Measurements from ENCODE around the gene EMX1. TPM values are rescaled to one million over a fixed set of nuclear protein-coding genes. Genes with fewer than 3 reads are reported as not detected.
A peak's percentile ranks its signal among the peaks of the same experiment; 100 is the strongest.

EMX1 gene
- total RNA-seq, 1 experiment from 2014 or later, result not detected

- H3K36me3 ChIP-seq (ENCODE audit: low read depth), result no peaks in the 10 kb centered on the region
- peaks cover 72% of the 10 kb centered on the region for H3K27me3 ChIP-seq (ENCODE audit: insufficient read depth, low read depth)
- no peaks in the 10 kb centered on the region for H3K79me2 ChIP-seq (ENCODE audit: low read depth)
- H3K9me3 ChIP-seq (ENCODE audit: insufficient read depth, low read depth), result no peaks in the 10 kb centered on the region
- no peak overlapping the region for H3K4me2 ChIP-seq
- no peak overlapping the region for H3K4me3 ChIP-seq
- no peak for DNase-seq
- peaks cover 14% of the 10 kb centered on the region for H3K4me1 ChIP-seq (replicated peaks; ENCODE audit: insufficient read depth)
- ChIA-PET POLR2A (ENCODE audit: unreplicated experiment) (no interaction called here), CTCF (no interaction called here)
- 0 out of 2 replicates have a peak, but pooled peaks cover 6% of the 10 kb centered on the region for H3K9me2 ChIP-seq (ENCODE audit: insufficient read depth)
- no peak overlapping the region for H2AFZ ChIP-seq
- H4K20me1 ChIP-seq (ENCODE audit: insufficient read depth), result no peaks in the 10 kb centered on the region
- intact Hi-C loops (cut with micrococcal nuclease; ENCODE audit: unreplicated experiment), result no loop called here
- no peak overlapping the region for H3K27ac ChIP-seq
- BruUV-seq (replicated peaks), result no TSS peak
- H3F3A ChIP-seq (ENCODE audit: insufficient read depth, low read depth), result peaks cover 5% of the 10 kb centered on the region; the same call in 1 of the 2 replicates
- TF ChIP-seq EZH2 (IDR thresholded peaks at IDR 0.05; ENCODE audit: low read depth) (no peak), CTCF (conservative IDR thresholded peaks at IDR 0.05) (no peak)
These were observed 3.1 kb upstream of the EMX1 start for GRCh38 chr2:72914206-72914559.

- H3F3A ChIP-seq (ENCODE audit: insufficient read depth, low read depth), result peaks cover 5% of the 10 kb centered on the region; the same call in 1 of the 2 replicates
- no peak overlapping the region for H2AFZ ChIP-seq
- BruUV-seq (replicated peaks), result no TSS peak
- H3K9me3 ChIP-seq (ENCODE audit: insufficient read depth, low read depth), result no peaks in the 10 kb centered on the region
- peaks cover 14% of the 10 kb centered on the region for H3K4me1 ChIP-seq (replicated peaks; ENCODE audit: insufficient read depth)
- ChIA-PET POLR2A (ENCODE audit: unreplicated experiment) (interaction anchor here (0.7 kb wide), 1 partner anchor 203 kb away, joined by 3 read pairs; no protein-coding TSS in a partner anchor), CTCF (no interaction called here)
- H3K4me3 ChIP-seq, result no peak overlapping the region
- intact Hi-C loops (cut with micrococcal nuclease; ENCODE audit: unreplicated experiment), result no loop called here
- TF ChIP-seq EZH2 (IDR thresholded peaks at IDR 0.05; ENCODE audit: low read depth), result no peak
- TF ChIP-seq CTCF (conservative IDR thresholded peaks at IDR 0.05), result no peak
- H3K27me3 ChIP-seq (ENCODE audit: insufficient read depth, low read depth), result peaks cover 74% of the 10 kb centered on the region
- H3K79me2 ChIP-seq (ENCODE audit: low read depth), result no peaks in the 10 kb centered on the region
- H3K4me2 ChIP-seq, result no peak overlapping the region
- 0 out of 2 replicates have a peak, but pooled peaks cover 6% of the 10 kb centered on the region for H3K9me2 ChIP-seq (ENCODE audit: insufficient read depth)
- H3K27ac ChIP-seq, result no peak overlapping the region
- no peak for DNase-seq
- H4K20me1 ChIP-seq (ENCODE audit: insufficient read depth), result no peaks in the 10 kb centered on the region
- no peaks in the 10 kb centered on the region for H3K36me3 ChIP-seq (ENCODE audit: low read depth)
These were observed 2.6 kb upstream of the EMX1 start for GRCh38 chr2:72914589-72915319.

GRCh38 chr2:72915320-72915906, 1.9 kb upstream of the EMX1 start:
- intact Hi-C loops (cut with micrococcal nuclease; ENCODE audit: unreplicated experiment), result no loop called here
- no TSS peak for BruUV-seq (replicated peaks)

More at GRCh38 chr2:72915320-72915906, 1.9 kb upstream of the EMX1 start:
- H4K20me1 ChIP-seq (ENCODE audit: insufficient read depth), result no peaks in the 10 kb centered on the region
- H3K9me3 ChIP-seq (ENCODE audit: insufficient read depth, low read depth), result no peaks in the 10 kb centered on the region
- POLR2A ChIA-PET (ENCODE audit: unreplicated experiment), result no interaction called here
- H3K79me2 ChIP-seq (ENCODE audit: low read depth), result no peaks in the 10 kb centered on the region
- H3F3A ChIP-seq (ENCODE audit: insufficient read depth, low read depth), result peaks cover 5% of the 10 kb centered on the region; the same call in 1 of the 2 replicates
- peaks cover 14% of the 10 kb centered on the region for H3K4me1 ChIP-seq (replicated peaks; ENCODE audit: insufficient read depth)
- H3K4me3 ChIP-seq, result peak overlapping the region; percentile 74
- CTCF ChIA-PET, result no interaction called here
- H3K4me2 ChIP-seq, result peak overlapping the region; percentile 99
- TF ChIP-seq CTCF (conservative IDR thresholded peaks at IDR 0.05), result no peak
- peak; percentile 80; the same call in 1 of the 2 replicates for TF ChIP-seq EZH2 (IDR thresholded peaks at IDR 0.05; ENCODE audit: low read depth)
- H3K9me2 ChIP-seq (ENCODE audit: insufficient read depth), result 0 out of 2 replicates have a peak, but pooled peaks cover under 1% of the 10 kb centered on the region
- peaks cover 75% of the 10 kb centered on the region for H3K27me3 ChIP-seq (ENCODE audit: insufficient read depth, low read depth)
- no peaks in the 10 kb centered on the region for H3K36me3 ChIP-seq (ENCODE audit: low read depth)
- H3K27ac ChIP-seq, result no peak overlapping the region
- DNase-seq, result no peak
- H2AFZ ChIP-seq, result peak overlapping the region; percentile 82
